GM21786 (cell line): ENCODE measurements around the gene RNF10.
"Not testable (repeated sequence)": the region's sequence is repeated elsewhere in the genome, so short reads cannot be mapped to it uniquely, and the experiment has no call there.

ENCODE experiments used
- ATAC-seq: cut with Tn5 transposase; IDR thresholded peaks from one replicate; pipeline ENCODE4 v1.9.1; 2021; ENCODE audit not compliant: unreplicated experiment

The RNF10 gene

DNA sequence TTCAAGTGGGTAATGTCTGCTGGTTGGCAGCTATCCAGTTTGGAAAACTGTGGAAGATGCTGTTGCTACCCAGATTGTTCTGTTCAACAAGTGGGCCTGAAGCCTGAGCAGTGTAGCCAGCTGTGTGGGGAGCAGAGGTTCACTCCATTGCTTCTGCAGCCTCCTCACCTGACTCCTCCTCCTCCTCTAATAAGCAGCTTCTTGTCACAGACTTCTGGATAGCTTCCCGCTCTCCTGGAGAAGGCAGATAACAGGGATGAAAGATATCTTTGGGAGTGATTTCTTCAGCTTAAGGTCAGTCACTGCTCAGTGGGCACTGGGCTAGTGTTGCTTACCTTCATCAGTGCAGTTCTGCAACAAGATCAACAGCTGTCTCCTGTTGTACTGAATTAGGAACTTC, 45.0 kb downstream of the RNF10 start:
- no peak for ATAC-seq

DNA sequence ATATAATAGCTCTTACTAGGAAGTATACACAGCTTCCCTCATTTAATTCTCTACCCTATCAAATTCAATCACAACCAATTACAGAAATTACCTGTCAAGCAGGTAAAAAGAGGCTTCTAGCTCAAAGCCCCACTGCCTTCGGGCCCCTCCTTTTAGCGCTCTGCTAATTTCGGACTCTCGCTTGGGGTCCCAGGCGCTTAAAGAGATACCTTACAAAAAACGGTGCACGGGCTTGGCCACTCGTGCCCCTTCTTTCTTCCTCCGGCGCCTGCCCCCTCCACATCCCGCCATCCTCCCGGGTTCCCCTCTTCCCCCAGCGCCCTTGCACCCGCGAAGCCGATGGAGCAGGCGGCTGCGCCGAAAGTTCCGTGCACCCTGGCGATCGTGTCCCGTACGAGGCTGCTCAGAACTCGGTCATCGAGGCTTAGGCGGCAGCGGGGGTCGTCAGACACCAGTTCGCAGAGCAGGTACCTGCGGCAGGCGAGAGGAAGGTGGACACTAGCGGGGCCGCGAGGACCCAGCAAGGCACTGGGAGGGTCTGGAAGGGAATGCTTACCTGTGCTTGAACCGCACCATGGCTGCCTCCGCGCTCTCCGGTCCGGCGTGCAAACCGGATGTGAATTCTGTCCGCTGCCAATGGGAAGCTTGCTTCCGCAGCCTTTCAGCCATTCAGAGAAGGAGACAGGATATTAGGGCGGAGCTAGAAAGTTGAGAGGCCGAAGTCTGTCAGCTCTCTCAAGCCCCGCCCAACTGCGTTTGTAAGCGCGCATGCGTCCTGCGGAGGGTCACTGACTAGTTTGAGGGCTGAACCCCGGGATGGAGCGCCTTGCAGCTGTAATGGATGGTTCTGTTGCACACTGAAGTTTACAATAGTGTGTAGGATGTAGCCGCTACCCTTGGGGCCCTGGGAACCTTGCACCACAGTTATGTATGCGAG, 46.9 kb downstream of the RNF10 start, which contains the start of gene POP5:
POP5 (minus strand) TSS at position 616 of the 937 bp plus-strand sequence; CDS start at position 576, 40 bp downstream.
- ATAC-seq: peak; percentile 91

GRCh38 chr12:120581998-120582397, 47.8 kb downstream of the RNF10 start:
- ATAC-seq: no peak

DNA sequence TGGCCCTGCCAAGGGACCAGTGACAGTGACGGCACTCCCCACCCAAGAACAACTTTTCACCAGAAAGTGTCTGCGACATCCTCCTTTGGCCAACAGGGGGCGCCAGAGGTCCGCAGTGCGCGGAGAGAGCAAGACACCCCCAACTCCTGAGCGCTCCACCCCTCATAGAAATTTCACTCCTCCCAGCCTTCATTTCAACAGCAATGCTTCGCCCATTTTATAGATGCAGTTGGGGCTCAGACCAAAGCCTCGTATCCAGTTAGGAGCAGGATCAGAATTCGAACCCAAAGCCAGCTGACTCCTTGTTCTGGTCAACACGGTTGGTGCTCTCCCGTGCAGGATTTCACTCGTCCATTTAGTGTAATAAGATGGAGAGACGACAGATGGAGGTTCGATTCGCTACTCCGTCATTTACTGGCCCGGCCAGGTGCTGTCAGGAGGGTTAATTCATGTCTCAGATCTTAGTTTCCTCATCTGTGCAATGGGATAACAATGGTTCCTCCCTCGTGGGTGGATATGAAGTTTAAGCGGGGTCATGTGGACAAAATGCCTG, 49.4 kb downstream of the RNF10 start:
- no peak for ATAC-seq

DNA sequence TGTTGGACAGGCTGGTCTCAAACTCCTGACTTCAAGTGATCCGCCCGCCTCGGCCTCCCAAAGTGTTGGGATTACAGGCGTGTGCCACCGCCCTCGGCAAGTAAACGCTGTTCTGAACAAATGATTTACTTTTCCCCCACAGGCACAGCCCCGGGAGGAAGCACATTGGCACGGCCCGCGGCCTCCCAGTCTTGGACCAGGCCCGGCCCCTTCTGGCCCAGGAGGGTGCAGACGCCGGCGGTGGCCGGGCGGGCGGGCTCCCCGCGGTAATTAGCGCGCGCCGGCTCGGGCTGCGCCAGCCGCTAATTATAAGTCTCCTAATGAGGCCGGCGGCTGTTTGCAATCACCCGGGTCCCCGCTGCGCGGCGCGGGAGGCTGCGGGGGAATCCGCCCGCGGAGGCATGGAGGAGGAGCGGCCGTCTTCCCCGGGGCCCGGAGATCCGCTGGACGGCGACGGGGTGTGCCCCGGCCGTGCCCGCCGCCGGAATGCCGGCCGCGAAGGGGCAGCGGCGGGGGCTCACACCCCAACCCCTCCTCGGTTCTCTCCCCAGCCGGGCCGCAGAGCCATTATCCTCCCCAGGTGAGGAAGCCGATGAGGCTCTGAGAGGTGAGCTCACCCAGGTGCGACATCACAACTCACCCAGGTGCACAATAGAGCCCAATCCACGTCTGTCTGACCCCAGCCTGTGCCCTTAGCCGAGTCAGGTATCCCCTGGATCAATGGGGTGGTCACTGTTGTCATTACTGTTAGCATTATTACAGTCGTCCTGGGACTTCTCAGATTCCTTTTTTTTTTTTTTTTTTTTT, 50.4 kb downstream of the RNF10 start:
- ATAC-seq: no peak

DNA sequence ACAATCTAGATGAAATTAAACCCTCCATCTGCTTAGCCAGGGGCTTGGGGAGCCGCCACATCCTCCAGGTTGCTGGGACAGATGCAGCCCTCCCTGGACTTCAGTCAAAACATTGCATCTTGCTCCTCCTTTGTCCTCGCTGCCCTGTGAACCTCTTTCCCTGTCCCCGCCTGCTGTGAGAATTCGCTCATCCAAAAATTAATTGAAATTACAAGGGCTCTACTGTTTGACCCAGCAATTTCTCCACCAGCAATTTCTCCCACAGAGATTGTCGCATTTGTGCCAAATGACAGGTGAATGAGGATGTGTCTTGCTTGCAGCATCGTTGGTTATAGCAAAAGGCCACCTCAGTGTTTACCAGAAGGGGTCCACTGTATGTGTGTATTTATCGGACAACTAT, 52.0 kb downstream of the RNF10 start:
- no peak for ATAC-seq

DNA sequence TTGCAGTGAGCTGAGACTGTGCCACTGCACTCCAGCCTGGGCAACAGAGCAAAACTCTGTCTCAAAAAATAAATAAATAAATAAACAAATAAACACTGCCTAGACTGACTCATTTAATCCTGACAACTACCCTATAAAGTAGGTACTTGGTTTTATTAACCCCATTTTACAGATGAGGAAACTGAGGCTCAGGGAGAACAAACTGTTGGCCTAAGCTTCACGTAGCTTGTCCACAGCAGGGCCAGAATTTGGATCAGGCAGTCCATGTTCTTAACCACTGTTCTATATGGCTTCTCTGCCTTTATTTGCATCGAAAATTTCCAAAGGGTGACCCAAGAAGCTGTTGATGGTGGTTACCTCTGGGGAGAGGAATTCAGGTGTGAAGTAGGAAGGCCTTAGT, 52.7 kb downstream of the RNF10 start:
- no peak for ATAC-seq

DNA sequence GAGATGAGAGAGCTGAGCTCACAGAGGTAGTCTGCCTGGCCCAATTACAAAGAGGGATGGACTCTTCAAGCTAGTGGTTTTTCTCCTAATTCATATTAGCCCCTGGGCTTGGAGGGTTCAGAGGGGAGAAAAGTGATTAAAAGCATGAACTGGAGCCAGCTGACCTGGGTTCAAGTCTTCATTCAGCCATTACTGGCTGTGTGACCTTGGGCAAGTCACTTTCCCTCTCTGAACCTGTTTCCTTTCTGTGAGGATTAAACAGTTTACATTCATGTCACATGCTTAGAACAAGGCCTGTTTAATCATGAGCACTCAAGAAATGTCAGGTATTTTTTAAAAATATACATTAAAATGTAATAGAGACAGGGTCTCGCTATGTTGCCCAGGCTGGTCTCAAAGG, 54.2 kb downstream of the RNF10 start:
- no peak for ATAC-seq

GRCh38 chr12:120588948-120589930, 55.1 kb downstream of the RNF10 start:
- no peak for ATAC-seq

DNA sequence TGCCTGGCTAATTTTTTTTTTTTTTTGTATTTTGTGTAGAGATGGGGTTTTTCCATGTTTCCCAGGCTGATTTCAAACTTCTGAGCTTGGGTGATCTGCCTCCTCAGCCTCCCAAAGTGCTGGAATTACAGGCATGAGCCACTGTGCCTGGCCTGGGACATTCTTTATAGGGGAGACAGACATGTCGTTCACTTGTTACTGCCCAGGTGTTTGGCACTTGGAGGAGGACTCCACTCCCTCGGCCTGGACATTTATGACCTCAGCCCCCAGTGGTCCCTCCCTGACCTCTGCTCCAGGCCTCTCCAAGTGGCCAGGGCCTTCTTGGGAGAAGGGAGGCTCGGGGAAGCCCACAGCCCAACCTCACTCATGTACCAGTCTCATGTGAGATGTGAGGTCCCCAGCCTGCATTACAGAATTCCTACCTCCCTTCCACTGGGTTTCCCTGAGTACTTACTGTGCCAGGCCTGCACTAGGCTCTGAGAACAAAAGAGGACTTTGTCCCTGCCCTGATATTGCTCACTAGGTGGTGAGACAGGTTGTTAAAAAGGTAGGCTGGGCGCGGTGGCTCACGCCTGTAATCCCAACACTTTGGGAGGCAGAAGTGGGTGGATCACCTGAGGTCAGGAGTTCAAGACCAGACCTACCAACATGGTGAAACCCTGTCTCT, 56.7 kb downstream of the RNF10 start:
- no peak for ATAC-seq

DNA sequence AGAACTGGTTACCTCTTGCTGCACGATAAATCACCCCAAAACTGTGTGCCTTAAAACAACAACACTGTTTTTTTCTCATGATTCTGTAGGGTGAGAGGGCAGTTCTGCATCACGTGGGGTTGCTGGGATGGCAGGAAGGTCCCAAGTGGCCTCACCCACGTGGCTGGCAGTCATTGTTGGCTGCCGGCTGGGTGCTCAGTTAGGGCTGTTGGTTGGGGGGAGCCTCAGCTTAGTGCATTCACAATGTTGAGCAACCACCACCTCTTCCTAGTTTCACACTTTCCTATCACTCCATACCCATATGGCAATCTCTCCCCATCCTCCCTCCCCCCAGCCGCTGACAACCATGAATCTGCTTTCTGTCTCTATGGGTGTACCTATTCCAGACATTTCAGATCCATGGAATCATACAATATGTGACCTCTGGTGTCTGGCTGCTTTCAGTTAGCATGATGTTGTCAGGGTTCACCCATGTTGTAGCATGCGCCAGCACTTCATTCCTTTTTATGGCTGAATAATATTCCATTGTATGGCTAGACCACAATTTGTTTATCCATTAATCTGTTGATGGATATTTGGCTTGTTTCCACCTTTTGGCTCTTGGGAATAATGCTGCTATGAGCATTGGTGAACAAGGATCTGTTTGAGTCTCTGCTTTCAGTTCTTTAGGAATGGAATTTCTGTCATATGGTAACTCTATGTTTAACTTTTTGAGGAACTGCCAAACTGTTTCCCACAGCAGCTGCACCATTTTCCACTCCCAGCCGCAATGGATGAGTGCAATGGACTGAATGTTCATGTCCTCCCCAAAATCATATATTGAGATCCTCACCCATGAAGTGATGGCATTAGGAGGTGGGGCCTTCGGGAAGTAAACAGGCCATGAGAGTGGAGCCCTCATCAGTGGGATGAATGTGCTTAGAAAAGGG, 58.2 kb downstream of the RNF10 start:
- no peak for ATAC-seq

DNA sequence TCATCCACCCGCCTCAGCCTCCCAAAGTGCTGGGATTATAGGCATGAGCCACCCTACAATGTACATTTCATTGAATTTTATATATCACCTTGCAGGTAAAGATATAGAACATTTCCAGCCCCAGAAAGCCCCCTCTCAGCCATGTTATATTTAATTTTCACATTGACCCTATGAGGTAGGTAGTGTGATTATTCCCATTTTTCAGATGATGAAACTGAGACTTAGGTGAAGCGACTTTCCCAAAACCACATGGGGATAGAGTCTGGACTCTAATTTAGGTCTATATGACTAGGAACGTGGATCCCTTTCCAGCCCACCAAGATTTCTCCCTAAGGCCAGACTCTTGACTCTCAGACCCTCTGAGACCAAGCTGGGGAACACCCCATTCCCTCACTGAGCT, 62.7 kb downstream of the RNF10 start:
- ATAC-seq: no peak

- ATAC-seq: no peak
These were observed 63.7 kb downstream of the RNF10 start for GRCh38 chr12:120597861-120598260.

- no peak for ATAC-seq
These were observed 64.7 kb downstream of the RNF10 start for GRCh38 chr12:120598674-120599463.

DNA sequence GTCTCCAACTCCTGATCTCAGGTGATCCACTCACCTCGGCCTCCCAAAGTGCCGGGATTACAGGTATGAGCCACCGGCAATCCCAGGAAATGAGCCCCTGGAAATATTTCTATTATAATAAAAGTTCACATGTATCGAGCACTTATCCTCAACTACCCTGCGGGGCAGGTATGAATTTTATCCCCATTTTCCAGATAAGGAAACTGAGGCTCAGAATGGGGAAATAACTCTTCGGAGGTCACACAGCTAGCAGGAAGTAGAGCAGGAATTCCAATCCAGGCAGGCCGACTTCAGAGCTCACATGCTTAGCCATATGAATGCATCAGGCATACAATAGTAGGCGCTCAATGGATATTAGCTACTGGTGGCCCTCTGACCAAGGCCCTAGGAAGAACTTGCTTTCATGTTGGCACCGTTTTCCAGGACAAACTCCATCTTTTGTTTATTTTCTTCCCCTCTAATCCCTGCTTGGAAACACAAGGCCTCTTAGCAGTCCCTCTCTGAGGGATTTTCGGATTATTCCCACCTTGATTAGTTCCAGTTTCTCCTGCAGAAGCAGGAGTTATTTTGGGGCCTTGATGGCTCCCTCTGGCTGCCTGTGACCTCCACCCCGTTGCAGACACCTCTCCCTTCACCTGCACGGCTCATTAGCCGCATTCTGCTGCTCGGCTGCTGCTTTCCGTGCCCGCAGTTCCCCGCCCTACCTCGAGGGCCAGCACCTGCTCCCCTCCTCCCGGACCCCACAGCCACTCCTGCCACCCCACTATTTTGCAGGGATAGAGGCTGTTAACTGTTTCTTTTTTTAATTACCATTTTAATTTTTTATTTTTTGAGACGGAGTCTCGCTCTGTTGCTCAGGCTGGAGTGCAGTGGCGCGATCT, 65.8 kb downstream of the RNF10 start:
- no peak for ATAC-seq

GRCh38 chr12:120602416-120602815, 68.3 kb downstream of the RNF10 start:
- not testable (repeated sequence) for ATAC-seq

GRCh38 chr12:120610560-120610959, 76.4 kb downstream of the RNF10 start:
- no peak for ATAC-seq
